Endothelial cell of umbilical vein (primary cell): Measurements from ENCODE around the gene FERMT2.

Source experiments
- CTCF ChIP-seq, 2 donors: IDR thresholded peaks; 1 replicate in 1 of 2; 2 replicates in 1 of 2; pipeline ENCODE4 v1.5.1; 2011; ENCODE audit warnings: low read length in 2 of 2, mild to moderate bottlenecking in 2 of 2, moderate library complexity in 2 of 2, control low read depth in 1 of 2, inconsistent platforms in 1 of 2, low read depth in 1 of 2; ENCODE audit not compliant: insufficient read depth in 1 of 2; ENCODE audit errors: extremely low read depth in 1 of 2
- EZH2 ChIP-seq: IDR thresholded peaks from 2 replicates; pipeline ENCODE4 v1.6.1; 2012; ENCODE audit warnings: borderline replicate concordance, low read depth, mild to moderate bottlenecking, moderate library complexity, low read length, inconsistent platforms; ENCODE audit not compliant: severe bottlenecking
- JUN ChIP-seq: IDR thresholded peaks from 2 replicates; pipeline ENCODE4 v1.6.1; 2011; ENCODE audit warnings: borderline replicate concordance, low read depth; ENCODE audit not compliant: insufficient read length, insufficient read depth
- POLR2A ChIP-seq: IDR thresholded peaks from 2 replicates; pipeline ENCODE4 v1.6.1; 2012; ENCODE audit warnings: low read depth, mild to moderate bottlenecking, control low read depth, low read length

- TF ChIP-seq POLR2A (no peak), CTCF (IDR thresholded peaks at IDR 0.05; ENCODE audit: extremely low read depth in 1 of 2, insufficient read depth in 1 of 2, low read depth in 1 of 2, low read length in 2 of 2) (no peak), JUN (no peak), EZH2 (no peak)
Measured at GRCh38 chr14:52929192-52929807, 21.6 kb downstream of the FERMT2 start.
